SK-N-SH treated with all-trans-retinoic acid at 6 μM for 48 hours (cell line): ENCODE measurements around the gene IGF1R.

ENCODE experiments used
- ARNTL ChIP-seq: fragments of 450-650 bp; formaldehyde crosslinking; IDR thresholded peaks from 2 replicates; pipeline ENCODE4 v1.5.0; 2020; ENCODE audit warnings: low read depth, mild to moderate bottlenecking, moderate library complexity, borderline replicate concordance
- BACH2 ChIP-seq: fragments of 250-450 bp; sonication (Bioruptor Pico); IDR thresholded peaks from 2 replicates; pipeline ENCODE4 v1.9.0; 2021; ENCODE audit warnings: mild to moderate bottlenecking, borderline replicate concordance
- CREB5 ChIP-seq: fragments of 250-450 bp; sonication (Bioruptor Pico); IDR thresholded peaks from 2 replicates; pipeline ENCODE4 v1.5.1; 2020; ENCODE audit warnings: low read depth, mild to moderate bottlenecking, moderate library complexity
- CSDC2 ChIP-seq: fragments of 250-450 bp; sonication (Bioruptor Pico); IDR thresholded peaks from 2 replicates; pipeline ENCODE4 v1.5.0; 2020; ENCODE audit warnings: mild to moderate bottlenecking, moderate library complexity
- ISL1 ChIP-seq: fragments of 250-450 bp; sonication (Bioruptor Pico); IDR thresholded peaks from 2 replicates; pipeline ENCODE4 v2.1.2; 2022; ENCODE audit warnings: mild to moderate bottlenecking, moderate library complexity
- OSR1 ChIP-seq: fragments of 250-450 bp; sonication (Bioruptor Pico); IDR thresholded peaks from 2 replicates; pipeline ENCODE4 v1.8.0; 2022; ENCODE audit warnings: moderate library complexity, mild to moderate bottlenecking, inconsistent platforms
- PATZ1 ChIP-seq: fragments of 250-450 bp; sonication (Bioruptor Pico); IDR thresholded peaks from 2 replicates; pipeline ENCODE4 v1.8.0; 2020; ENCODE audit warnings: mild to moderate bottlenecking, moderate library complexity, borderline replicate concordance
- PPARA ChIP-seq: fragments of 250-450 bp; sonication (Bioruptor Pico); IDR thresholded peaks from 2 replicates; pipeline ENCODE4 v1.5.0; 2020; ENCODE audit warnings: mild to moderate bottlenecking, borderline replicate concordance
- RARB ChIP-seq: fragments of 250-450 bp; sonication (Bioruptor Pico); IDR thresholded peaks from 2 replicates; pipeline ENCODE4 v1.8.0; 2021; ENCODE audit warnings: mild to moderate bottlenecking, moderate library complexity
- TCF4 ChIP-seq: fragments of 250-450 bp; sonication (Bioruptor Pico); IDR thresholded peaks from 2 replicates; pipeline ENCODE4 v1.8.0; 2021; ENCODE audit warnings: mild to moderate bottlenecking, moderate library complexity, borderline replicate concordance
- TOX ChIP-seq: fragments of 250-450 bp; sonication (Bioruptor Pico); IDR thresholded peaks from 2 replicates; pipeline ENCODE4 v1.8.0; 2021; ENCODE audit warnings: mild to moderate bottlenecking, moderate library complexity, borderline replicate concordance
- TSHZ2 ChIP-seq: fragments of 250-450 bp; sonication (Bioruptor Pico); IDR thresholded peaks from 2 replicates; pipeline ENCODE4 v1.5.0; 2020; ENCODE audit warnings: mild to moderate bottlenecking, moderate library complexity
- ZFP3 ChIP-seq: fragments of 250-450 bp; sonication (Bioruptor Pico); IDR thresholded peaks from 2 replicates; pipeline ENCODE4 v1.5.0; 2020; ENCODE audit warnings: mild to moderate bottlenecking, moderate library complexity
- ZFP30 ChIP-seq: fragments of 450-650 bp; formaldehyde crosslinking; IDR thresholded peaks from 2 replicates; pipeline ENCODE4 v1.5.0; 2022; ENCODE audit warnings: mild to moderate bottlenecking, moderate library complexity

GRCh38 chr15:98735895-98736617 is 87.7 kb downstream of the IGF1R start:
- TF ChIP-seq PATZ1 (CRISPR knock-in tag) (0 out of 2 replicates have a peak, but pooled peaks have one; percentile 43), RARB (CRISPR knock-in tag) (no peak), BACH2 (CRISPR knock-in tag) (no peak), ARNTL (CRISPR knock-in tag) (no peak), CREB5 (CRISPR knock-in tag) (peak; percentile 44), ISL1 (CRISPR knock-in tag) (peak; percentile 86), TOX (CRISPR knock-in tag) (no peak), TSHZ2 (peak; percentile 95), ZFP3 (no peak), ZFP30 (CRISPR knock-in tag) (no peak), CSDC2 (CRISPR knock-in tag) (no peak), PPARA (CRISPR knock-in tag) (no peak), TCF4 (peak; percentile 97), OSR1 (CRISPR knock-in tag) (no peak)
